IMR-90 (cell line): Measurements from ENCODE around the gene PYGB. TPM values are rescaled to one million over a fixed set of nuclear protein-coding genes. Genes with fewer than 3 reads are reported as not detected.

Experiments
- ATAC-seq: fragments of 200-7000 bp; cut with Tn5 transposase; 2 replicates; pipeline ENCODE4 v1.9.1; 2020; ENCODE audit warnings: low read depth, mild to moderate bottlenecking, moderate library complexity
- BruUV-seq: library from RNA; stranded (reverse); fragments of 400-500 nt; replicated peaks from 2 replicates; lab custom pipeline; 2021; lab: Mats Ljungman, UMichigan
- CTCF ChIA-PET: fragments of 300-600 bp; formaldehyde crosslinking; extraction: SDS; loops from one replicate; lab custom pipeline; 2021; ENCODE audit warnings: antibody characterized with exemption; lab: Yijun Ruan, JAX
- POLR2A ChIA-PET: fragments of 300-600 bp; sonication (Branson Sonifier 250); formaldehyde crosslinking; loops from one replicate; lab custom pipeline; 2022; ENCODE audit warnings: antibody characterized with exemption; ENCODE audit not compliant: unreplicated experiment; lab: Charles Lee
- DNase-seq: peaks from one replicate; pipeline ENCODE4 v3.0.0; 2013
- H2AFZ ChIP-seq: replicated peaks from 2 replicates; pipeline ENCODE3; 2013; ENCODE audit warnings: low read length, mild to moderate bottlenecking; ENCODE audit not compliant: poor library complexity
- H2AK5ac ChIP-seq: 2 replicates; pipeline ENCODE4 v1.6.1; 2013; ENCODE audit warnings: low read depth, low read length, inconsistent platforms
- H2AK9ac ChIP-seq: replicated peaks from 2 replicates; pipeline ENCODE3; 2013; ENCODE audit warnings: mild to moderate bottlenecking, low read depth, low read length, moderate library complexity; ENCODE audit not compliant: poor library complexity
- H2BK120ac ChIP-seq: 2 replicates; pipeline ENCODE4 v1.6.1; 2013; ENCODE audit warnings: low read depth, low read length, inconsistent platforms
- H2BK15ac ChIP-seq: 3 replicates; pipeline ENCODE4 v1.6.1; 2013; ENCODE audit warnings: low read depth, low read length, inconsistent platforms
- H2BK20ac ChIP-seq: 2 replicates; pipeline ENCODE4 v1.6.1; 2013; ENCODE audit warnings: low read depth, mild to moderate bottlenecking, inconsistent platforms, low read length, moderate library complexity
- H2BK5ac ChIP-seq: 2 replicates; pipeline ENCODE4 v1.6.1; 2013; ENCODE audit warnings: mild to moderate bottlenecking, low read depth, low read length, inconsistent platforms; ENCODE audit not compliant: poor library complexity, severe bottlenecking
- H3K14ac ChIP-seq: replicated peaks from 2 replicates; pipeline ENCODE4 v1.6.1; 2013; ENCODE audit warnings: low read depth, low read length, inconsistent platforms
- H3K18ac ChIP-seq: 2 replicates; pipeline ENCODE4 v1.6.1; 2013; ENCODE audit warnings: low read depth, low read length, control low read depth
- H3K23ac ChIP-seq: 2 replicates; pipeline ENCODE4 v1.6.1; 2013; ENCODE audit warnings: low read depth, low read length, inconsistent platforms
- H3K27ac ChIP-seq: 2 replicates; pipeline ENCODE4 v1.5.1; 2013; ENCODE audit warnings: mild to moderate bottlenecking, control low read depth, low read length; ENCODE audit not compliant: insufficient read depth
- H3K27me3 ChIP-seq: 2 replicates; pipeline ENCODE4 v1.6.1; 2013; ENCODE audit warnings: low read length; ENCODE audit not compliant: control insufficient read depth, insufficient read depth
- H3K36me3 ChIP-seq: 2 replicates; pipeline ENCODE4 v1.6.1; 2013; ENCODE audit warnings: low read length, mixed read lengths; ENCODE audit not compliant: control insufficient read depth, insufficient read depth
- H3K4ac ChIP-seq: 2 replicates; pipeline ENCODE4 v1.6.1; 2013; ENCODE audit warnings: low read depth, low read length, inconsistent platforms
- H3K4me1 ChIP-seq: 2 replicates; pipeline ENCODE4 v1.6.1; 2013; ENCODE audit warnings: low read length, mixed read lengths; ENCODE audit not compliant: control insufficient read depth, insufficient read depth
- H3K4me2 ChIP-seq: 2 replicates; pipeline ENCODE4 v1.6.1; 2013; ENCODE audit warnings: low read depth, mild to moderate bottlenecking, control low read depth, low read length, moderate library complexity
- H3K4me3 ChIP-seq: 2 replicates; pipeline ENCODE4 v1.5.1; 2013; ENCODE audit warnings: low read depth, mild to moderate bottlenecking, control low read depth, low read length, moderate library complexity; ENCODE audit not compliant: insufficient read depth
- H3K56ac ChIP-seq: 2 replicates; pipeline ENCODE4 v1.6.1; 2013; ENCODE audit warnings: low read length, inconsistent platforms; ENCODE audit not compliant: insufficient read depth; ENCODE audit errors: extremely low read depth
- H3K79me1 ChIP-seq, 2 experiments: 2 replicates each; pipeline ENCODE4 v1.6.1; 2013; ENCODE audit warnings: low read length in 2 of 2, inconsistent platforms in 1 of 2, low read depth in 1 of 2
- H3K9ac ChIP-seq: 2 replicates; pipeline ENCODE4 v1.6.1; 2013; ENCODE audit warnings: low read depth, low read length, control low read depth
- H3K9me1 ChIP-seq: 2 replicates; pipeline ENCODE4 v1.6.1; 2013; ENCODE audit warnings: low read length, inconsistent platforms; ENCODE audit not compliant: insufficient read depth
- H3K9me3 ChIP-seq: 2 replicates; pipeline ENCODE4 v1.6.1; 2013; ENCODE audit warnings: low read length; ENCODE audit not compliant: control insufficient read depth, insufficient read depth
- H4K20me1 ChIP-seq: 2 replicates; pipeline ENCODE4 v1.6.1; 2013; ENCODE audit warnings: low read length, inconsistent platforms; ENCODE audit not compliant: insufficient read depth
- H4K5ac ChIP-seq: 2 replicates; pipeline ENCODE4 v1.6.1; 2013; ENCODE audit warnings: mild to moderate bottlenecking, low read depth, low read length, control low read depth
- H4K8ac ChIP-seq, 2 experiments: 2 replicates each; pipeline ENCODE4 v1.6.1; 2013; ENCODE audit warnings: low read depth in 2 of 2, low read length in 2 of 2, control low read depth in 1 of 2, inconsistent platforms in 1 of 2
- H4K91ac ChIP-seq: 2 replicates; pipeline ENCODE4 v1.6.1; 2013; ENCODE audit warnings: low read depth, low read length, inconsistent platforms; ENCODE audit not compliant: insufficient read depth
- BHLHE40 ChIP-seq: fragments of 150-350 bp; IDR thresholded peaks from 2 replicates; pipeline ENCODE4 v1.6.1; 2016; ENCODE audit warnings: mild to moderate bottlenecking, low read depth, low read length
- MAZ ChIP-seq: IDR thresholded peaks from 2 replicates; pipeline ENCODE4 v1.6.1; 2012; ENCODE audit warnings: low read depth, mild to moderate bottlenecking, low read length, improper control_type of control experiment, moderate library complexity, borderline replicate concordance
- NFE2L2 ChIP-seq: fragments of 150-350 bp; IDR thresholded peaks from 2 replicates; pipeline ENCODE4 v1.6.1; 2016; ENCODE audit warnings: low read depth, mild to moderate bottlenecking, low read length
- POLR2A ChIP-seq: IDR thresholded peaks from 2 replicates; pipeline ENCODE4 v1.6.1; 2012; ENCODE audit warnings: mild to moderate bottlenecking, low read depth, low read length
- RCOR1 ChIP-seq: IDR thresholded peaks from 2 replicates; pipeline ENCODE4 v1.6.1; 2012; ENCODE audit warnings: mild to moderate bottlenecking, low read length, improper control_type of control experiment; ENCODE audit not compliant: insufficient replicate concordance
- USF2 ChIP-seq: fragments of 150-350 bp; IDR thresholded peaks from 2 replicates; pipeline ENCODE4 v1.6.1; 2017; ENCODE audit warnings: mild to moderate bottlenecking, antibody characterized with exemption, low read length, low read depth
- WGBS, 2 experiments: methylation state at CpG; one replicate each; pipeline versions ENCODE4 v1.1.5 to v1.1.7; 2013; ENCODE audit warnings: missing lambda C conversion rate in 2 of 2; ENCODE audit not compliant: insufficient read length in 1 of 2; ENCODE audit errors: extremely low coverage in 2 of 2; 5-methylcytosine and 5-hydroxymethylcytosine counted together
- dilution Hi-C: fragments of 300-500 bp; cut with HindIII; formaldehyde crosslinking; loops from one replicate; pipeline ENCODE4 v1.14.3; 2018; ENCODE audit warnings: low sequenced_read_pairs; ENCODE audit not compliant: unreplicated experiment
- in situ Hi-C: fragments of 300-500 bp; cut with MboI; formaldehyde crosslinking; loops from 3 replicates; pipeline ENCODE4 v1.14.3; 2019; ENCODE audit warnings: low sequenced_read_pairs, inconsistent platforms, mixed read lengths
- intact Hi-C: fragments of 100-400 bp; cut with micrococcal nuclease; formaldehyde crosslinking; loops from 2 replicates; pipeline ENCODE4 v1.10.0; 2022
- polyA plus RNA-seq, 3 experiments: library from polyadenylated mRNA; depleted of rRNA; stranded (reverse); fragments of >200 nt; gene quantifications; 2 replicates each; pipeline ENCODE4 v1.2.3, GENCODE V29; 2012; ENCODE audit warnings: low replicate concordance in 1 of 3
- total RNA-seq: library from RNA; depleted of rRNA; stranded (reverse); fragments of >200 nt; gene quantifications from 2 replicates; pipeline ENCODE4 v1.2.3, GENCODE V29; 2012
- TF ChIP-seq, protein P1 (sequence below): conservative IDR thresholded peaks from 2 replicates; pipeline ENCODE4 v1.5.1; 2012; ENCODE audit warnings: mild to moderate bottlenecking, low read depth, low read length, improper control_type of control experiment

The PYGB gene
- total and polyA plus RNA-seq, 2 of the 4 experiments (the other 2 are of a cell fraction) = 72.4 to 83.1 TPM

GRCh38 chr20:25256226-25256859 is 8.5 kb downstream of the PYGB start:
- DNase-seq (no peak), ATAC-seq (no peak)

More at GRCh38 chr20:25256226-25256859, 8.5 kb downstream of the PYGB start:
- H3K14ac ChIP-seq = no peak overlapping the region
- no peak overlapping the region for H3K4me2 ChIP-seq
- H4K20me1 ChIP-seq = peaks cover 79% of the 10 kb centered on the region
- no peak overlapping the region for H4K5ac ChIP-seq
- no peak overlapping the region for H3K27ac ChIP-seq
- CTCF ChIA-PET = no interaction called here
- peak overlapping the region; percentile 25 for H2AK9ac ChIP-seq
- peaks cover 34 to 87% of the 10 kb centered on the region in 2 experiments for H3K79me1 ChIP-seq
- POLR2A ChIA-PET = no interaction called here
- H3K18ac ChIP-seq = no peak overlapping the region
- no peak overlapping the region for H3K4me3 ChIP-seq
- H2AFZ ChIP-seq = no peak overlapping the region
- H4K91ac ChIP-seq = no peak overlapping the region
- WGBS, 2 experiments = 100% methylated on average over 2 of the region's 5 CpGs; no CpG with 5 or more reads in 1 of the 2 experiments
- no peak overlapping the region for H3K56ac ChIP-seq
- no peak overlapping the region; the same call in 1 of the 2 replicates for H3K23ac ChIP-seq
- no peaks in the 10 kb centered on the region for H3K27me3 ChIP-seq
- H4K8ac ChIP-seq = no peak overlapping the region
- H3K9me1 ChIP-seq = peaks cover 35% of the 10 kb centered on the region
- TF ChIP-seq USF2 (no peak), RCOR1 (no peak), BHLHE40 (no peak), POLR2A (no peak), NFE2L2 (no peak), MAZ (no peak)
- TF ChIP-seq, protein P1, sequence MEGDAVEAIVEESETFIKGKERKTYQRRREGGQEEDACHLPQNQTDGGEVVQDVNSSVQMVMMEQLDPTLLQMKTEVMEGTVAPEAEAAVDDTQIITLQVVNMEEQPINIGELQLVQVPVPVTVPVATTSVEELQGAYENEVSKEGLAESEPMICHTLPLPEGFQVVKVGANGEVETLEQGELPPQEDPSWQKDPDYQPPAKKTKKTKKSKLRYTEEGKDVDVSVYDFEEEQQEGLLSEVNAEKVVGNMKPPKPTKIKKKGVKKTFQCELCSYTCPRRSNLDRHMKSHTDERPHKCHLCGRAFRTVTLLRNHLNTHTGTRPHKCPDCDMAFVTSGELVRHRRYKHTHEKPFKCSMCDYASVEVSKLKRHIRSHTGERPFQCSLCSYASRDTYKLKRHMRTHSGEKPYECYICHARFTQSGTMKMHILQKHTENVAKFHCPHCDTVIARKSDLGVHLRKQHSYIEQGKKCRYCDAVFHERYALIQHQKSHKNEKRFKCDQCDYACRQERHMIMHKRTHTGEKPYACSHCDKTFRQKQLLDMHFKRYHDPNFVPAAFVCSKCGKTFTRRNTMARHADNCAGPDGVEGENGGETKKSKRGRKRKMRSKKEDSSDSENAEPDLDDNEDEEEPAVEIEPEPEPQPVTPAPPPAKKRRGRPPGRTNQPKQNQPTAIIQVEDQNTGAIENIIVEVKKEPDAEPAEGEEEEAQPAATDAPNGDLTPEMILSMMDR = no peak
- dilution Hi-C loops (no loop called here), intact Hi-C loops (no loop called here), in situ Hi-C loops (loop anchor here (10.0 to 25.0 kb wide), 5 partner anchors 62 to 1619 kb away; partner anchors contain the start of genes APMAP, CST3 and ENTPD6)
- no peak overlapping the region for H3K9ac ChIP-seq
- no peak overlapping the region for H2BK5ac ChIP-seq
- BruUV-seq = no TSS peak
- H3K36me3 ChIP-seq = peaks cover 28% of the 10 kb centered on the region
- no peak overlapping the region for H3K4ac ChIP-seq
- H2BK120ac ChIP-seq = no peak overlapping the region
- peaks cover 8% of the 10 kb centered on the region for H3K4me1 ChIP-seq
- H2BK20ac ChIP-seq = no peak overlapping the region
- no peak overlapping the region for H2BK15ac ChIP-seq
- H2AK5ac ChIP-seq = no peak overlapping the region
- no peaks in the 10 kb centered on the region for H3K9me3 ChIP-seq
